ENCODE results near the gene MOSPD3.

DNA sequence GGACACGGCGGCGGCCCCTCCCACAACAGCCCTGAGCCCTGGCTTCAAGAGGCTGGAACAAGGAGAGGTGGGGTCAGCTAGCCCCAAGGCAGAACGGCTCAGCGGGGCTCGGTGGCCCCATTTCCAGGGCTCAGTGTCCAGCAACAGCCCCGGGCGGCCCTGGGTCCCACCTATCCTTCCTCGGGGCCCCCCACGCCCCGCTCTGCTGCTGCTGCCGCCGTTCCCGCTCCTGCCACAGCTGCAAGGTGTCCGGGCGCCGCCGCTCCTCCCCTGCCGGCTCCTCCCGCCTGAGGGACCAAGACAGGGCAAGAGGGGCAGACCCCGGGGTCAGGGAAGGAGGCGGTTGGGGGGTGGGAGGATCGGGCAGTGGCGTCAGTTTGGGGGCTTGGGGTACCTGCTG is 35.2 kb upstream of the MOSPD3 start:
- TF ChIP-seq GATA2 (IDR thresholded peaks at IDR 0.05; ENCODE audit: low read depth, low read length) (no peak), GATA3 (IDR thresholded peaks at IDR 0.05; ENCODE audit: low read depth, low read length) (no peak)

Measured in SH-SY5Y (cell line).